GM23338 (cell line): Measurements from ENCODE around the gene FBXO8. TPM values are rescaled to one million over a fixed set of nuclear protein-coding genes. Genes with fewer than 3 reads are reported as not detected.
A peak's percentile ranks its signal among the peaks of the same experiment; 100 is the strongest.

Experiments used
- ATAC-seq: fragments of 200-7000 bp; cut with Tn5 transposase; 3 replicates; pipeline ENCODE4 v1.9.1; 2020
- DNase-seq: peaks from one replicate; pipeline ENCODE4 v3.0.0-alpha.2; 2015; ENCODE audit warnings: low spot score
- H2AFZ ChIP-seq: fragments of 200-600 bp; sonication (generic); 2 replicates; pipeline ENCODE4 v1.8.0; 2016; ENCODE audit warnings: antibody characterized with exemption, mild to moderate bottlenecking, moderate library complexity
- H3F3A ChIP-seq: fragments of 200-600 bp; sonication (generic); replicated peaks from 2 replicates; pipeline ENCODE4 v1.8.0; 2017; ENCODE audit warnings: antibody characterized with exemption, mixed run types, low read depth
- H3K27ac ChIP-seq: fragments of 200-600 bp; sonication (generic); 2 replicates; pipeline ENCODE4 v1.6.1; 2016; ENCODE audit warnings: low read depth
- H3K27me3 ChIP-seq: fragments of 200-600 bp; sonication (generic); 2 replicates; pipeline ENCODE4 v1.8.0; 2016; ENCODE audit warnings: mild to moderate bottlenecking, mixed run types, moderate library complexity; ENCODE audit not compliant: insufficient read depth
- H3K36me3 ChIP-seq: fragments of 200-600 bp; sonication (generic); 2 replicates; pipeline ENCODE4 v1.8.0; 2016; ENCODE audit warnings: mild to moderate bottlenecking; ENCODE audit not compliant: insufficient read depth
- H3K4me1 ChIP-seq: fragments of 200-600 bp; sonication (generic); 2 replicates; pipeline ENCODE4 v1.8.0; 2016; ENCODE audit warnings: mild to moderate bottlenecking, moderate library complexity; ENCODE audit not compliant: insufficient read depth
- H3K4me2 ChIP-seq: fragments of 200-600 bp; sonication (generic); 2 replicates; pipeline ENCODE4 v1.7.1; 2017; ENCODE audit warnings: mixed run types
- H3K4me3 ChIP-seq: fragments of 200-600 bp; sonication (generic); 2 replicates; pipeline ENCODE4 v1.6.1; 2016; ENCODE audit warnings: mixed run types
- H3K79me2 ChIP-seq: fragments of 200-600 bp; sonication (generic); replicated peaks from 2 replicates; pipeline ENCODE4 v1.8.0; 2017; ENCODE audit warnings: mild to moderate bottlenecking; ENCODE audit not compliant: insufficient read depth
- H3K9me2 ChIP-seq: fragments of 200-600 bp; sonication (generic); 2 replicates; pipeline ENCODE4 v1.8.0; 2017; ENCODE audit not compliant: insufficient read depth
- H4K20me1 ChIP-seq: fragments of 200-600 bp; sonication (generic); replicated peaks from 2 replicates; pipeline ENCODE4 v1.8.0; 2017; ENCODE audit warnings: mild to moderate bottlenecking; ENCODE audit not compliant: insufficient read depth
- H3K27ac Mint-ChIP-seq: 2 replicates; pipeline ENCODE4 v1.8.0; 2020; ENCODE audit warnings: inconsistent platforms, mild to moderate bottlenecking, moderate library complexity, mixed read lengths
- H3K27me3 Mint-ChIP-seq: 3 replicates; pipeline ENCODE4 v1.8.0; 2022; ENCODE audit warnings: low read depth, mild to moderate bottlenecking, moderate library complexity, mixed read lengths, inconsistent platforms; ENCODE audit not compliant: insufficient read depth, poor library complexity
- H3K36me3 Mint-ChIP-seq: 3 replicates; pipeline ENCODE4 v1.8.0; 2021; ENCODE audit warnings: low read depth, mild to moderate bottlenecking, inconsistent platforms, moderate library complexity, mixed read lengths
- H3K4me1 Mint-ChIP-seq: 3 replicates; pipeline ENCODE4 v1.8.0; 2020; ENCODE audit warnings: mild to moderate bottlenecking, inconsistent platforms, mixed read lengths
- H3K4me3 Mint-ChIP-seq: 3 replicates; pipeline ENCODE4 v1.8.0; 2021; ENCODE audit warnings: moderate library complexity, mild to moderate bottlenecking, inconsistent platforms, mixed read lengths
- H3K9me3 Mint-ChIP-seq: 3 replicates; pipeline ENCODE4 v1.8.0; 2020; ENCODE audit warnings: moderate library complexity, mild to moderate bottlenecking, inconsistent platforms, mixed read lengths
- EZH2 ChIP-seq: fragments of 200-600 bp; sonication (generic); IDR thresholded peaks from one replicate; pipeline ENCODE4 v1.8.0; 2017; ENCODE audit warnings: antibody characterized with exemption, mild to moderate bottlenecking, low read depth; ENCODE audit not compliant: unreplicated experiment
- JUNB ChIP-seq: IDR thresholded peaks from one replicate; pipeline ENCODE4 v1.6.1; 2016; ENCODE audit warnings: antibody characterized with exemption; ENCODE audit not compliant: unreplicated experiment
- NANOG ChIP-seq: IDR thresholded peaks from 2 replicates; pipeline ENCODE4 v1.6.1; 2016; ENCODE audit warnings: antibody characterized with exemption, borderline replicate concordance
- STAT1 ChIP-seq: IDR thresholded peaks from one replicate; pipeline ENCODE4 v1.6.1; 2016; ENCODE audit warnings: antibody characterized with exemption; ENCODE audit not compliant: unreplicated experiment
- ZNF114 ChIP-seq: fragments of 250-450 bp; sonication (Bioruptor Pico); IDR thresholded peaks from 2 replicates; pipeline ENCODE4 v1.5.0; 2020; ENCODE audit warnings: mild to moderate bottlenecking, moderate library complexity
- polyA plus RNA-seq: library from polyadenylated mRNA; unstranded; fragments of >200 nt; fragmentation: Nextera tagmentation; extraction: Ambion mirVana; gene quantifications from 2 replicates; pipeline ENCODE4 v1.2.1, GENCODE V29; 2016
- total RNA-seq: library from RNA; depleted of rRNA; stranded (reverse); fragments of >200 nt; shearing (Covaris generic); gene quantifications from 2 replicates; pipeline ENCODE4 v1.2.3, GENCODE V29; 2014
- TF ChIP-seq, protein P1 (sequence below), 2 experiments: fragments of 200-600 bp in 1 of 2; sonication (generic) in 1 of 2; conservative IDR thresholded peaks; 2 replicates each; pipeline versions ENCODE4 v1.5.1 to v1.6.1; 2016 to 2017; ENCODE audit warnings: antibody characterized with exemption in 2 of 2, low read depth in 2 of 2, mild to moderate bottlenecking in 2 of 2, moderate library complexity in 1 of 2
- TF ChIP-seq, protein P2 (sequence below): fragments of 250-450 bp; sonication (Bioruptor Pico); IDR thresholded peaks from 2 replicates; pipeline ENCODE4 v1.5.0; 2020; ENCODE audit warnings: mild to moderate bottlenecking, moderate library complexity
- TF ChIP-seq, protein P3 (sequence below): IDR thresholded peaks from one replicate; pipeline ENCODE4 v1.6.1; 2018; ENCODE audit warnings: antibody characterized with exemption; ENCODE audit not compliant: unreplicated experiment

The FBXO8 gene
- total and polyA plus RNA-seq, 2 experiments from 2014 or later: 5.8 to 7.9 TPM

- no peaks in the 10 kb centered on the region for H3K36me3 Mint-ChIP-seq
- peaks cover 11% of the 10 kb centered on the region; the same call in 1 of the 2 replicates for H3K27me3 ChIP-seq
- no peak overlapping the region for H3K4me2 ChIP-seq
- no peak overlapping the region for H3K27ac Mint-ChIP-seq
- TF ChIP-seq STAT1: no peak
- TF ChIP-seq JUNB: no peak
- no peak for TF ChIP-seq ZNF114 (CRISPR knock-in tag)
- TF ChIP-seq NANOG: no peak
- TF ChIP-seq EZH2: no peak
- TF ChIP-seq, protein P1, sequence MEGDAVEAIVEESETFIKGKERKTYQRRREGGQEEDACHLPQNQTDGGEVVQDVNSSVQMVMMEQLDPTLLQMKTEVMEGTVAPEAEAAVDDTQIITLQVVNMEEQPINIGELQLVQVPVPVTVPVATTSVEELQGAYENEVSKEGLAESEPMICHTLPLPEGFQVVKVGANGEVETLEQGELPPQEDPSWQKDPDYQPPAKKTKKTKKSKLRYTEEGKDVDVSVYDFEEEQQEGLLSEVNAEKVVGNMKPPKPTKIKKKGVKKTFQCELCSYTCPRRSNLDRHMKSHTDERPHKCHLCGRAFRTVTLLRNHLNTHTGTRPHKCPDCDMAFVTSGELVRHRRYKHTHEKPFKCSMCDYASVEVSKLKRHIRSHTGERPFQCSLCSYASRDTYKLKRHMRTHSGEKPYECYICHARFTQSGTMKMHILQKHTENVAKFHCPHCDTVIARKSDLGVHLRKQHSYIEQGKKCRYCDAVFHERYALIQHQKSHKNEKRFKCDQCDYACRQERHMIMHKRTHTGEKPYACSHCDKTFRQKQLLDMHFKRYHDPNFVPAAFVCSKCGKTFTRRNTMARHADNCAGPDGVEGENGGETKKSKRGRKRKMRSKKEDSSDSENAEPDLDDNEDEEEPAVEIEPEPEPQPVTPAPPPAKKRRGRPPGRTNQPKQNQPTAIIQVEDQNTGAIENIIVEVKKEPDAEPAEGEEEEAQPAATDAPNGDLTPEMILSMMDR (conservative IDR thresholded peaks at IDR 0.05; ENCODE audit: low read depth in 2 of 2): no peak
- TF ChIP-seq, protein P2, sequence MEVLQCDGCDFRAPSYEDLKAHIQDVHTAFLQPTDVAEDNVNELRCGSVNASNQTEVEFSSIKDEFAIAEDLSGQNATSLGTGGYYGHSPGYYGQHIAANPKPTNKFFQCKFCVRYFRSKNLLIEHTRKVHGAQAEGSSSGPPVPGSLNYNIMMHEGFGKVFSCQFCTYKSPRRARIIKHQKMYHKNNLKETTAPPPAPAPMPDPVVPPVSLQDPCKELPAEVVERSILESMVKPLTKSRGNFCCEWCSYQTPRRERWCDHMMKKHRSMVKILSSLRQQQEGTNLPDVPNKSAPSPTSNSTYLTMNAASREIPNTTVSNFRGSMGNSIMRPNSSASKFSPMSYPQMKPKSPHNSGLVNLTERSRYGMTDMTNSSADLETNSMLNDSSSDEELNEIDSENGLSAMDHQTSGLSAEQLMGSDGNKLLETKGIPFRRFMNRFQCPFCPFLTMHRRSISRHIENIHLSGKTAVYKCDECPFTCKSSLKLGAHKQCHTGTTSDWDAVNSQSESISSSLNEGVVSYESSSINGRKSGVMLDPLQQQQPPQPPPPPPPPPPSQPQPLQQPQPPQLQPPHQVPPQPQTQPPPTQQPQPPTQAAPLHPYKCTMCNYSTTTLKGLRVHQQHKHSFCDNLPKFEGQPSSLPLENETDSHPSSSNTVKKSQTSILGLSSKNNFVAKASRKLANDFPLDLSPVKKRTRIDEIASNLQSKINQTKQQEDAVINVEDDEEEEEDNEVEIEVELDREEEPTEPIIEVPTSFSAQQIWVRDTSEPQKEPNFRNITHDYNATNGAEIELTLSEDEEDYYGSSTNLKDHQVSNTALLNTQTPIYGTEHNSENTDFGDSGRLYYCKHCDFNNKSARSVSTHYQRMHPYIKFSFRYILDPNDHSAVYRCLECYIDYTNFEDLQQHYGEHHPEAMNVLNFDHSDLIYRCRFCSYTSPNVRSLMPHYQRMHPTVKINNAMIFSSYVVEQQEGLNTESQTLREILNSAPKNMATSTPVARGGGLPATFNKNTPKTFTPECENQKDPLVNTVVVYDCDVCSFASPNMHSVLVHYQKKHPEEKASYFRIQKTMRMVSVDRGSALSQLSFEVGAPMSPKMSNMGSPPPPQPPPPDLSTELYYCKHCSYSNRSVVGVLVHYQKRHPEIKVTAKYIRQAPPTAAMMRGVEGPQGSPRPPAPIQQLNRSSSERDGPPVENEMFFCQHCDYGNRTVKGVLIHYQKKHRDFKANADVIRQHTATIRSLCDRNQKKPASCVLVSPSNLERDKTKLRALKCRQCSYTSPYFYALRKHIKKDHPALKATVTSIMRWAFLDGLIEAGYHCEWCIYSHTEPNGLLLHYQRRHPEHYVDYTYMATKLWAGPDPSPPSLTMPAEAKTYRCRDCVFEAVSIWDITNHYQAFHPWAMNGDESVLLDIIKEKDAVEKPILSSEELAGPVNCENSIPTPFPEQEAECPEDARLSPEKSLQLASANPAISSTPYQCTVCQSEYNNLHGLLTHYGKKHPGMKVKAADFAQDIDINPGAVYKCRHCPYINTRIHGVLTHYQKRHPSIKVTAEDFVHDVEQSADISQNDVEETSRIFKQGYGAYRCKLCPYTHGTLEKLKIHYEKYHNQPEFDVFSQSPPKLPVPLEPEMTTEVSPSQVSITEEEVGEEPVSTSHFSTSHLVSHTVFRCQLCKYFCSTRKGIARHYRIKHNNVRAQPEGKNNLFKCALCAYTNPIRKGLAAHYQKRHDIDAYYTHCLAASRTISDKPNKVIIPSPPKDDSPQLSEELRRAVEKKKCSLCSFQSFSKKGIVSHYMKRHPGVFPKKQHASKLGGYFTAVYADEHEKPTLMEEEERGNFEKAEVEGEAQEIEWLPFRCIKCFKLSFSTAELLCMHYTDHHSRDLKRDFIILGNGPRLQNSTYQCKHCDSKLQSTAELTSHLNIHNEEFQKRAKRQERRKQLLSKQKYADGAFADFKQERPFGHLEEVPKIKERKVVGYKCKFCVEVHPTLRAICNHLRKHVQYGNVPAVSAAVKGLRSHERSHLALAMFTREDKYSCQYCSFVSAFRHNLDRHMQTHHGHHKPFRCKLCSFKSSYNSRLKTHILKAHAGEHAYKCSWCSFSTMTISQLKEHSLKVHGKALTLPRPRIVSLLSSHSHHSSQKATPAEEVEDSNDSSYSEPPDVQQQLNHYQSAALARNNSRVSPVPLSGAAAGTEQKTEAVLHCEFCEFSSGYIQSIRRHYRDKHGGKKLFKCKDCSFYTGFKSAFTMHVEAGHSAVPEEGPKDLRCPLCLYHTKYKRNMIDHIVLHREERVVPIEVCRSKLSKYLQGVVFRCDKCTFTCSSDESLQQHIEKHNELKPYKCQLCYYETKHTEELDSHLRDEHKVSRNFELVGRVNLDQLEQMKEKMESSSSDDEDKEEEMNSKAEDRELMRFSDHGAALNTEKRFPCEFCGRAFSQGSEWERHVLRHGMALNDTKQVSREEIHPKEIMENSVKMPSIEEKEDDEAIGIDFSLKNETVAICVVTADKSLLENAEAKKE (CRISPR knock-in tag): no peak
- TF ChIP-seq, protein P3, sequence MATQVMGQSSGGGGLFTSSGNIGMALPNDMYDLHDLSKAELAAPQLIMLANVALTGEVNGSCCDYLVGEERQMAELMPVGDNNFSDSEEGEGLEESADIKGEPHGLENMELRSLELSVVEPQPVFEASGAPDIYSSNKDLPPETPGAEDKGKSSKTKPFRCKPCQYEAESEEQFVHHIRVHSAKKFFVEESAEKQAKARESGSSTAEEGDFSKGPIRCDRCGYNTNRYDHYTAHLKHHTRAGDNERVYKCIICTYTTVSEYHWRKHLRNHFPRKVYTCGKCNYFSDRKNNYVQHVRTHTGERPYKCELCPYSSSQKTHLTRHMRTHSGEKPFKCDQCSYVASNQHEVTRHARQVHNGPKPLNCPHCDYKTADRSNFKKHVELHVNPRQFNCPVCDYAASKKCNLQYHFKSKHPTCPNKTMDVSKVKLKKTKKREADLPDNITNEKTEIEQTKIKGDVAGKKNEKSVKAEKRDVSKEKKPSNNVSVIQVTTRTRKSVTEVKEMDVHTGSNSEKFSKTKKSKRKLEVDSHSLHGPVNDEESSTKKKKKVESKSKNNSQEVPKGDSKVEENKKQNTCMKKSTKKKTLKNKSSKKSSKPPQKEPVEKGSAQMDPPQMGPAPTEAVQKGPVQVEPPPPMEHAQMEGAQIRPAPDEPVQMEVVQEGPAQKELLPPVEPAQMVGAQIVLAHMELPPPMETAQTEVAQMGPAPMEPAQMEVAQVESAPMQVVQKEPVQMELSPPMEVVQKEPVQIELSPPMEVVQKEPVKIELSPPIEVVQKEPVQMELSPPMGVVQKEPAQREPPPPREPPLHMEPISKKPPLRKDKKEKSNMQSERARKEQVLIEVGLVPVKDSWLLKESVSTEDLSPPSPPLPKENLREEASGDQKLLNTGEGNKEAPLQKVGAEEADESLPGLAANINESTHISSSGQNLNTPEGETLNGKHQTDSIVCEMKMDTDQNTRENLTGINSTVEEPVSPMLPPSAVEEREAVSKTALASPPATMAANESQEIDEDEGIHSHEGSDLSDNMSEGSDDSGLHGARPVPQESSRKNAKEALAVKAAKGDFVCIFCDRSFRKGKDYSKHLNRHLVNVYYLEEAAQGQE: no peak
- no peaks in the 10 kb centered on the region for H3K9me2 ChIP-seq
- H3K4me1 Mint-ChIP-seq: peaks cover 8% of the 10 kb centered on the region
- H3K4me3 Mint-ChIP-seq: no peak overlapping the region
- H3K9me3 Mint-ChIP-seq: no peaks in the 10 kb centered on the region
- H4K20me1 ChIP-seq: no peaks in the 10 kb centered on the region
- peak; percentile 28 for DNase-seq
- peak overlapping the region; percentile 79 for H2AFZ ChIP-seq
- H3K27ac ChIP-seq: no peak overlapping the region
- no peaks in the 10 kb centered on the region for H3K36me3 ChIP-seq
- H3F3A ChIP-seq: no peaks in the 10 kb centered on the region
- peak; percentile 62 for ATAC-seq
- no peaks in the 10 kb centered on the region for H3K79me2 ChIP-seq
- H3K27me3 Mint-ChIP-seq: no peaks in the 10 kb centered on the region
- no peak overlapping the region for H3K4me3 ChIP-seq
- peaks cover 7% of the 10 kb centered on the region; the same call in 1 of the 2 replicates for H3K4me1 ChIP-seq
Measured at GRCh38 chr4:174204164-174204831, 79.2 kb downstream of the FBXO8 start.
